ENCODE data around the gene LRFN2. TPM values are rescaled to one million over a fixed set of nuclear protein-coding genes. Genes with fewer than 3 reads are reported as not detected.

Gene LRFN2
- total and polyA plus RNA-seq, 4 donors = under 0.01 to 0.01 TPM; not detected in 2

DNA sequence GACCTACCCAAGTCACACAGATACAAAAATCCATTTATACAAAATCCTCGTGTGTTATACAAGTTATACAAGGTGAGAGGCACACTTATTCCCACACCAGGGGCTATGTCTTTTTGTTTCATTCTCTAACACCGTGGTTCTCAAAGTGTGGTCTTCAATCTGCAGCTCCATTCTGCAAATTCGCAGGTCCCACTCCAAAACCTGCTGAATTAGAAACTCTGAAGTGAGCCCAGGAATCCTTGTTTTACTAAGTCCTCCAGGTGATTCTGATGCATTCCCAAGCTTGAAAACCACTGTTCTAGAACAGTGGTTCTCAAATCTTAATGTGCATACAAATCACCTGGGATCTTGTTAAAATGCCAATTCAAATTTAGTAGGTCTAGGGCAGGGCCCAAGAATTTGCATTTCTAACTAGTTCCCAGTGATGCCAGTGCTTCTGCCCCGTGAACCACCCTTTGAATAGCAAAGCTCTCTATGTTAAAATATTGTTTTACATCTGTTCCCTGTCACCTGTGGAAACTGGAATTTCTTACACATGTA lies 35.1 kb downstream of the LRFN2 start:
- no peaks in the 10 kb centered on the region for H3K27me3 ChIP-seq (ENCODE audit: control insufficient read depth in 4 of 4, insufficient read depth in 4 of 4, low read length in 3 of 4)
- 78% methylated on average over 4 of the region's 4 CpGs for WGBS

More for the DNA sequence above, 35.1 kb downstream of the LRFN2 start:
- H3K27ac ChIP-seq (ENCODE audit: low read depth in 1 of 2, low read length in 2 of 2) = no peak overlapping the region
- no peaks in the 10 kb centered on the region for H3K4me1 ChIP-seq (ENCODE audit: control insufficient read depth in 4 of 4, insufficient read depth in 4 of 4, low read length in 3 of 4)
- DNase-seq (ENCODE audit: low spot score) = no peak
- H3K36me3 ChIP-seq (ENCODE audit: control insufficient read depth in 4 of 4, insufficient read depth in 3 of 4, low read depth in 1 of 4, low read length in 3 of 4) = no peaks in the 10 kb centered on the region
- TF ChIP-seq EGR1 (IDR thresholded peaks at IDR 0.05; ENCODE audit: low read depth in 2 of 2) (no peak), YY1 (IDR thresholded peaks at IDR 0.05) (no peak), RXRA (IDR thresholded peaks at IDR 0.05) (no peak), REST (IDR thresholded peaks at IDR 0.05) (no peak), ATF3 (IDR thresholded peaks at IDR 0.05) (no peak), RAD21 (IDR thresholded peaks at IDR 0.05) (no peak), TAF1 (conservative IDR thresholded peaks at IDR 0.05) (no peak), GABPA (IDR thresholded peaks at IDR 0.05 in 1 of 2, conservative IDR thresholded peaks at IDR 0.05 in 1 of 2) (no peak), FOXA1 (IDR thresholded peaks at IDR 0.05) (no peak), FOXA2 (IDR thresholded peaks at IDR 0.05) (no peak), JUND (IDR thresholded peaks at IDR 0.05) (no peak), SP1 (IDR thresholded peaks at IDR 0.05) (no peak), NR2F2 (IDR thresholded peaks at IDR 0.05) (no peak), MAX (IDR thresholded peaks at IDR 0.05) (no peak), HNF4G (IDR thresholded peaks at IDR 0.05) (no peak), HNF4A (conservative IDR thresholded peaks at IDR 0.05) (no peak)
- TF ChIP-seq, protein P1, sequence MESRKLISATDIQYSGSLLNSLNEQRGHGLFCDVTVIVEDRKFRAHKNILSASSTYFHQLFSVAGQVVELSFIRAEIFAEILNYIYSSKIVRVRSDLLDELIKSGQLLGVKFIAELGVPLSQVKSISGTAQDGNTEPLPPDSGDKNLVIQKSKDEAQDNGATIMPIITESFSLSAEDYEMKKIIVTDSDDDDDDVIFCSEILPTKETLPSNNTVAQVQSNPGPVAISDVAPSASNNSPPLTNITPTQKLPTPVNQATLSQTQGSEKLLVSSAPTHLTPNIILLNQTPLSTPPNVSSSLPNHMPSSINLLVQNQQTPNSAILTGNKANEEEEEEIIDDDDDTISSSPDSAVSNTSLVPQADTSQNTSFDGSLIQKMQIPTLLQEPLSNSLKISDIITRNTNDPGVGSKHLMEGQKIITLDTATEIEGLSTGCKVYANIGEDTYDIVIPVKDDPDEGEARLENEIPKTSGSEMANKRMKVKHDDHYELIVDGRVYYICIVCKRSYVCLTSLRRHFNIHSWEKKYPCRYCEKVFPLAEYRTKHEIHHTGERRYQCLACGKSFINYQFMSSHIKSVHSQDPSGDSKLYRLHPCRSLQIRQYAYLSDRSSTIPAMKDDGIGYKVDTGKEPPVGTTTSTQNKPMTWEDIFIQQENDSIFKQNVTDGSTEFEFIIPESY (IDR thresholded peaks at IDR 0.05) = no peak
- TF ChIP-seq, protein P2, sequence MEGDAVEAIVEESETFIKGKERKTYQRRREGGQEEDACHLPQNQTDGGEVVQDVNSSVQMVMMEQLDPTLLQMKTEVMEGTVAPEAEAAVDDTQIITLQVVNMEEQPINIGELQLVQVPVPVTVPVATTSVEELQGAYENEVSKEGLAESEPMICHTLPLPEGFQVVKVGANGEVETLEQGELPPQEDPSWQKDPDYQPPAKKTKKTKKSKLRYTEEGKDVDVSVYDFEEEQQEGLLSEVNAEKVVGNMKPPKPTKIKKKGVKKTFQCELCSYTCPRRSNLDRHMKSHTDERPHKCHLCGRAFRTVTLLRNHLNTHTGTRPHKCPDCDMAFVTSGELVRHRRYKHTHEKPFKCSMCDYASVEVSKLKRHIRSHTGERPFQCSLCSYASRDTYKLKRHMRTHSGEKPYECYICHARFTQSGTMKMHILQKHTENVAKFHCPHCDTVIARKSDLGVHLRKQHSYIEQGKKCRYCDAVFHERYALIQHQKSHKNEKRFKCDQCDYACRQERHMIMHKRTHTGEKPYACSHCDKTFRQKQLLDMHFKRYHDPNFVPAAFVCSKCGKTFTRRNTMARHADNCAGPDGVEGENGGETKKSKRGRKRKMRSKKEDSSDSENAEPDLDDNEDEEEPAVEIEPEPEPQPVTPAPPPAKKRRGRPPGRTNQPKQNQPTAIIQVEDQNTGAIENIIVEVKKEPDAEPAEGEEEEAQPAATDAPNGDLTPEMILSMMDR (IDR thresholded peaks at IDR 0.05; ENCODE audit: low read depth, low read length, missing input control) = no peak
- H3K4me3 ChIP-seq (ENCODE audit: low read depth in 1 of 3, low read length in 3 of 3) = no peak overlapping the region
- H3K9ac ChIP-seq (ENCODE audit: low read depth in 1 of 2, low read length in 2 of 2) = no peak overlapping the region
- no peaks in the 10 kb centered on the region for H3K9me3 ChIP-seq (ENCODE audit: control insufficient read depth in 4 of 4, low read length in 3 of 4)
